Measurements from ENCODE around the gene RPS6KA2.

DNA sequence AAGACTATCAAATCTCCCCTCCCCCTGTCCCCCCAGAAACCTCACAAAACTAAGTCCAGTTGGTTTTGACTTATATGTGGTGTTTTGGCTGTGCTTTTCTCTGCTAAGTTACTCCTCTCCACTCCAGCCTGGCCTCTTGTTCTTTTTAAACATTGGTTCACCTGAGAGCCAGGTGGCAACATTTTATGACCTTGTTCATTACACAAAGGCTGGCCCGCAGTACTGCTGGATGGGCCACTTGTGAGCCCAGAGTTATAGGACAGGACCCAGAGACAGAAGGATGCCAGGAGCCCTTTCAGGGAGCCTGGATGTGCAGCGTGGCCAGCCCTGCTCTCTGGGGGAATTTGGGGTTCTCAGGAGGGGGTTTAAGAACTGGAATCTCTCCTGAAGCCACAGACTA, 130.6 kb downstream of the RPS6KA2 start:
- TF ChIP-seq POLR2AphosphoS5 (IDR thresholded peaks at IDR 0.05; ENCODE audit: borderline replicate concordance, low read depth, low read length) (no peak), EZH2 (IDR thresholded peaks at IDR 0.05) (no peak)

All from SK-N-MC (cell line).